Measurements from ENCODE around the gene PHF2.

The PHF2 gene

DNA sequence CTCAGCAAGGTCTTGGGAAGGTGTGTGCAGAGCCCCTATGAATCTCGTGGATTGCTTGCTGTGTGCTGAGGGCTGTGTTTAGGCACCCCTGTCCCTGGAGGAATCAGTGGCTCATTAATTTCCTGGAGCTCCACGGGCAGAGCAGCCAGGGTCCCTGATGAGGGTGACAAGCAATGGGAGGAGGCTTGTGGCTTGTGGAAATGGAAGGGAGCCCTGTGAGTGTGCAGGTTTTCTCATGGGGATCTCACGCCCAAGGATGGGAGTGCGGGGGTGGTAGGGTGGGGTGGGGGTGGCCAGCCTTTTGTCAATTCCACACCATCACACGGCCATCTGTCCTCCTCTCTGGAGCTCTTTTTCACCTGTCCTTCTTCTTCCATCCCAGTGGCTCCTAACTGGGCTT, 25.3 kb downstream of the PHF2 start:
- TF ChIP-seq, protein P1, sequence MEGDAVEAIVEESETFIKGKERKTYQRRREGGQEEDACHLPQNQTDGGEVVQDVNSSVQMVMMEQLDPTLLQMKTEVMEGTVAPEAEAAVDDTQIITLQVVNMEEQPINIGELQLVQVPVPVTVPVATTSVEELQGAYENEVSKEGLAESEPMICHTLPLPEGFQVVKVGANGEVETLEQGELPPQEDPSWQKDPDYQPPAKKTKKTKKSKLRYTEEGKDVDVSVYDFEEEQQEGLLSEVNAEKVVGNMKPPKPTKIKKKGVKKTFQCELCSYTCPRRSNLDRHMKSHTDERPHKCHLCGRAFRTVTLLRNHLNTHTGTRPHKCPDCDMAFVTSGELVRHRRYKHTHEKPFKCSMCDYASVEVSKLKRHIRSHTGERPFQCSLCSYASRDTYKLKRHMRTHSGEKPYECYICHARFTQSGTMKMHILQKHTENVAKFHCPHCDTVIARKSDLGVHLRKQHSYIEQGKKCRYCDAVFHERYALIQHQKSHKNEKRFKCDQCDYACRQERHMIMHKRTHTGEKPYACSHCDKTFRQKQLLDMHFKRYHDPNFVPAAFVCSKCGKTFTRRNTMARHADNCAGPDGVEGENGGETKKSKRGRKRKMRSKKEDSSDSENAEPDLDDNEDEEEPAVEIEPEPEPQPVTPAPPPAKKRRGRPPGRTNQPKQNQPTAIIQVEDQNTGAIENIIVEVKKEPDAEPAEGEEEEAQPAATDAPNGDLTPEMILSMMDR (IDR thresholded peaks at IDR 0.05; ENCODE audit: low read depth, low read length), result no peak
- Histone ChIP-seq H3K36me3 (no peaks in the 10 kb centered on the region), H3K27me3 (no peaks in the 10 kb centered on the region), H3K9me3 (no peaks in the 10 kb centered on the region), H3K4me1 (no peaks in the 10 kb centered on the region), H3K4me3 (ENCODE audit: low read depth, low read length) (no peak overlapping the region)
- DNase-seq, result no peak

DNA sequence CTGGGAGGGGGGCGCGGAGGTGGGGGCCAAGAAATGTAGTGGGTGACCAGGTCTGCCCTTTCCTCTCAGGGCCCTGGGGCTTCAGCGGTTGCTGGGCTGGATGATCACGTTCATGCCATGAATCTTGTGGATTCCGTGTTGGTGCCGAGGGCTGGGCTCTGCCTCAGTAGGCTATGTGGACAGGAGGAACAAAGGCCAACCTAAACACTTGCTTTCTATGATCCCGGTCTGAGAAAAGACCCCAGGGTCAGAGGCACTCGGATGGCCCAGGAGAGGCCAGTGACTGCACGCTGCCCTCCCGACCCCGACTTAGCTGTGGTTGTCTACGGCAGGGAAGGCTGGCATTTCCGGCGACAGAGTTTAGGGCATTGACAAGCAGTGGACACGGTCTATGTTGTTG, 26.6 kb downstream of the PHF2 start:
- no peak for DNase-seq
- no peaks in the 10 kb centered on the region for H3K4me1 ChIP-seq
- H3K27me3 ChIP-seq, result no peaks in the 10 kb centered on the region
- no peaks in the 10 kb centered on the region for H3K36me3 ChIP-seq
- no peaks in the 10 kb centered on the region for H3K9me3 ChIP-seq
- TF ChIP-seq, protein P1 (IDR thresholded peaks at IDR 0.05; ENCODE audit: low read depth, low read length), result no peak
- no peak overlapping the region for H3K4me3 ChIP-seq (ENCODE audit: low read depth, low read length)

DNA sequence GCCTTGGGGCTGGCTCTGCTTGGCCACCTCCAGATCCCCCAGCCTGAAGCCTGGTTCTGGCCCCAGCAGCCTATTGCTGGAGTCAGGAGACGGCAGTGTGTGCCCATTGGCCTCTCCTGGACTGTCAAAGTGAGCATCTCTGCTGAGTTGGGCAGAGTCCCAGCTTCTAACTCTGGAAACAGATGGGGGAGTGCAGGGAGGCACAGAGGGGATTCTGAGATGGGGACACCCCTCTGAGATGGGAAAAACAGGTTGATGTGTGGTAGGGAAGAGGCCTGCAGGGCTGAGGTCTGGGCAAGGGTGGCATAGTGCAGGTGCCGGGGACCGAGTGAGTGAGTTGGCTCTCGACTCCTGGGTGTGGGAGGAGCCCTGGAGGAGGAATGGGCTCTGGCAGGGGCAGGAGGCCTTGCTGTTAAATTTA, 27.5 kb downstream of the PHF2 start:
- DNase-seq, result no peak
- no peak overlapping the region for H3K4me3 ChIP-seq (ENCODE audit: low read depth, low read length)
- TF ChIP-seq, protein P1 (IDR thresholded peaks at IDR 0.05; ENCODE audit: low read depth, low read length), result no peak
- H3K4me1 ChIP-seq, result no peaks in the 10 kb centered on the region
- H3K27me3 ChIP-seq, result no peaks in the 10 kb centered on the region
- H3K9me3 ChIP-seq, result no peaks in the 10 kb centered on the region
- no peaks in the 10 kb centered on the region for H3K36me3 ChIP-seq

DNA sequence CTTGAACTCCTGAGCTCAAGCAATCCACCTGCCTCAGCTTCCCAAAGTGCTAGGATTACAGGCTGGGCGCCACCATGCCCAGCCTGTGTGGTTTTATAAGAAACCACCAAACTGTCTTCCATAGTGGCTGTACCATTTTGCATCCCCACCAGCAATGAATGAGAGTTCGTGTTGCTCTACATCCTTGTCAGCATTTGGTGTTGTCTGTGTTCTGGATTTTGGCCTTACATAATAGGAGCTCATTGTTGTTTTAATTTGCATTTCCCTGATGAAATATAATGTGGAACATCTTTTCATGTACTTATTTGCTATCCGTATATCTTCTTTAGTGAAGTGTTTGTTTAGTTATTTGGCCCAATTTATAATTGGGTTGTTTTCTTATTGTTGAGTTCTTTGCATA, 29.8 kb downstream of the PHF2 start:
- H3K9me3 ChIP-seq, result no peaks in the 10 kb centered on the region
- no peaks in the 10 kb centered on the region for H3K4me1 ChIP-seq
- DNase-seq, result no peak
- H3K27me3 ChIP-seq, result no peaks in the 10 kb centered on the region
- no peak overlapping the region for H3K4me3 ChIP-seq (ENCODE audit: low read depth, low read length)
- H3K36me3 ChIP-seq, result no peaks in the 10 kb centered on the region
- TF ChIP-seq, protein P1 (IDR thresholded peaks at IDR 0.05; ENCODE audit: low read depth, low read length), result no peak

DNA sequence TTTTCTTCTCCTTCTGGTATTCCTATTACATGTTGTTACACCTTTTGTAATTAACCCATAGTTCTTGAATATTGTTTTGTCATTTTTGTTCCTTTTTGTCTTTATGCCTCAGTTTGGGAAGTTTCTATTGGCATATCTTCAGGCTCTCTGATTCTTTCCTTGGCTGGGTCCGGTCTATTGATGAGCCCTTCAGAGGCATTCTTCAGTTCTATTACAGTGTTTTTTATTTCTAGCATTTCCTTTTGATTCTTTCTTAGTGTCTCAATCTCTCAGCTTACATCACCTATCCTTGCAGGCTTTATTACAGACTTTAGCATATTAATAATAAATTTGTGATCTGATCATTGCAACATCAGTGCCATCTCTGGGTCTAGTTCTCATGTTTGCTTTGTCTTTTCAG, 33.8 kb downstream of the PHF2 start:
- Histone ChIP-seq H3K4me1 (no peaks in the 10 kb centered on the region), H3K9me3 (no peaks in the 10 kb centered on the region), H3K36me3 (no peaks in the 10 kb centered on the region), H3K4me3 (ENCODE audit: low read depth, low read length) (no peak overlapping the region), H3K27me3 (no peaks in the 10 kb centered on the region)
- no peak for DNase-seq
- TF ChIP-seq, protein P1 (IDR thresholded peaks at IDR 0.05; ENCODE audit: low read depth, low read length), result no peak

DNA sequence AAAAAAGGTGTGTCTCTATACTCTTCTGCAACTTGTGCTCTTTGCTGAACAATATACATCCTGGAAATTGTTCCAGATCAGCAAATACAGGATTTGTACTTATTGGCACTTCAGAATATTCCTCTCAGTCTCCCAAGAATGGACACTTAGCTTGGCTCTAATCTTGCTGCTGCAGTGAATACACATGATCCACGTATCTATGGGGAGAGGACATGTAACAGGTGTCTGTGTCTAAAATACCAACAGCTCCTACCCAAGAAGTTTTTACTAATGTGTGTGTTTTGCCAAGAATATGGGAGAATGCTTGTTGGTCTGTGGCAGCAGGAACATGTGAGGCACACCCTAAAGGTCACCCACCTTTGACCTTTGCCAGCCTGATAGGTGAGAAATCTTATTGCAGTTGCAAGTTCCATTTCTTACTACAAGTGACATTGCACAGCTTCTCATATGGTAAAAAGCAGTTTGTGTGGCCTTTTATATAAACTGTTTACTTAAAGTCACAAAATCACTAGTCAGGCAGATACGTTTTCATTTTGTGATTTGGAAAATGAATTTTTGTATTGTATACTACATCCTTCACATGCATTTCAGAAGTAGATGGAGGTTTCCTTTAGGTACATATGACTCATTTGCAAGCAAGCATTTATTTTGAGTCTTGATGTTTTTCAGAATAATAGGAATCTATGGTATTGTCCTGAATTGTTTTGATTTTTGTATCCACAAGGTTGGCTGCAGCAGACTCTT, 35.8 kb downstream of the PHF2 start:
- Histone ChIP-seq H3K9me3 (no peaks in the 10 kb centered on the region), H3K27me3 (no peaks in the 10 kb centered on the region), H3K4me3 (ENCODE audit: low read depth, low read length) (no peak overlapping the region), H3K4me1 (no peaks in the 10 kb centered on the region), H3K36me3 (no peaks in the 10 kb centered on the region)
- no peak for DNase-seq
- TF ChIP-seq, protein P1 (IDR thresholded peaks at IDR 0.05; ENCODE audit: low read depth, low read length), result no peak
